Panc1 (cell line): ENCODE measurements around the gene ACSBG1. TPM values are rescaled to one million over a fixed set of nuclear protein-coding genes. Genes with fewer than 3 reads are reported as not detected.

Experiments
- ATAC-seq: fragments of 200-7000 bp; cut with Tn5 transposase; 2 replicates; pipeline ENCODE4 v1.9.1; 2020; ENCODE audit warnings: mild to moderate bottlenecking, moderate library complexity
- BruUV-seq: library from RNA; stranded (reverse); fragments of 400-500 nt; replicated peaks from 2 replicates; lab custom pipeline; 2021; lab: Mats Ljungman, UMichigan
- CTCF ChIA-PET: fragments of 300-600 bp; sonication (Branson Sonifier 250); formaldehyde crosslinking; loops from one replicate; lab custom pipeline; 2022; ENCODE audit warnings: antibody characterized with exemption; lab: Charles Lee
- POLR2A ChIA-PET: fragments of 300-600 bp; sonication (Branson Sonifier 250); formaldehyde crosslinking; loops from one replicate; lab custom pipeline; 2022; ENCODE audit warnings: antibody characterized with exemption; lab: Charles Lee
- DNase-seq: peaks from one replicate; pipeline ENCODE4 v3.0.0-alpha.2; 2010; ENCODE audit warnings: low read depth, low spot score
- H3K27ac ChIP-seq: 2 replicates; pipeline ENCODE4 v1.5.1; 2011; ENCODE audit warnings: mild to moderate bottlenecking, low read length, inconsistent platforms
- H3K27me3 ChIP-seq: fragments of 200-500 bp; sonication (Bioruptor generic); 2 replicates; pipeline ENCODE4 v1.6.0; 2014; ENCODE audit warnings: low read length, inconsistent platforms; ENCODE audit not compliant: control insufficient read depth, insufficient read depth
- H3K36me3 ChIP-seq: fragments of 200-500 bp; sonication (Bioruptor generic); 2 replicates; pipeline ENCODE4 v1.5.1; 2014; ENCODE audit warnings: inconsistent platforms, mild to moderate bottlenecking, low read length, moderate library complexity; ENCODE audit not compliant: control insufficient read depth, insufficient read depth
- H3K4me1 ChIP-seq: 2 replicates; pipeline ENCODE4 v1.5.1; 2011; ENCODE audit warnings: inconsistent platforms, mild to moderate bottlenecking, low read length, moderate library complexity; ENCODE audit not compliant: control insufficient read depth, insufficient read depth
- H3K4me3 ChIP-seq, 2 experiments: 2 replicates each; pipeline ENCODE4 v1.5.1; 2011 to 2012; ENCODE audit warnings: low read depth in 2 of 2, low read length in 2 of 2, mild to moderate bottlenecking in 2 of 2, inconsistent platforms in 1 of 2, moderate library complexity in 1 of 2
- H3K9me3 ChIP-seq: fragments of 200-500 bp; sonication (Bioruptor generic); 2 replicates; pipeline ENCODE4 v1.5.1; 2014; ENCODE audit warnings: low read depth, mild to moderate bottlenecking, inconsistent platforms, low read length, moderate library complexity; ENCODE audit not compliant: control insufficient read depth, insufficient read depth
- POLR2AphosphoS5 ChIP-seq: IDR thresholded peaks from 2 replicates; pipeline ENCODE4 v1.6.1; 2012; ENCODE audit warnings: mild to moderate bottlenecking, low read depth, low read length, moderate library complexity
- SIN3A ChIP-seq: IDR thresholded peaks from 2 replicates; pipeline ENCODE4 v1.6.1; 2012; ENCODE audit warnings: low read depth, mild to moderate bottlenecking, low read length, moderate library complexity, borderline replicate concordance; ENCODE audit not compliant: insufficient read depth
- TCF7L2 ChIP-seq: IDR thresholded peaks from 2 replicates; pipeline ENCODE4 v1.6.1; 2011; ENCODE audit warnings: mild to moderate bottlenecking, low read depth, low read length, inconsistent platforms
- in situ Hi-C: cut with HindIII; loops from 2 replicates; pipeline ENCODE4 v1.10.0; 2016; ENCODE audit warnings: low sequenced_read_pairs, low pct_unique_long_range_greater_than_20kb
- intact Hi-C: fragments of 100-400 bp; cut with micrococcal nuclease; formaldehyde crosslinking; loops from one replicate; pipeline ENCODE4 v1.10.0; 2022; ENCODE audit not compliant: unreplicated experiment
- total RNA-seq: library from RNA; stranded (reverse); gene quantifications from one replicate; pipeline ENCODE4 v1.2.1, GENCODE V29; 2021; ENCODE audit not compliant: unreplicated experiment
- TF ChIP-seq, protein P1 (sequence below), 2 experiments: IDR thresholded peaks; 2 replicates each; pipeline ENCODE4 v1.6.1; 2011 to 2012; ENCODE audit warnings: low read depth in 2 of 2, control low read depth in 1 of 2, low read length in 1 of 2, mild to moderate bottlenecking in 1 of 2, moderate library complexity in 1 of 2; ENCODE audit not compliant: insufficient read depth in 1 of 2
- TF ChIP-seq, protein P2 (sequence below): fragments of 450-650 bp; IDR thresholded peaks from 2 replicates; pipeline ENCODE4 v1.5.1; 2017; ENCODE audit warnings: mild to moderate bottlenecking

The ACSBG1 gene
- total RNA-seq, 1 experiment from 2014 or later = 0.31 TPM

DNA sequence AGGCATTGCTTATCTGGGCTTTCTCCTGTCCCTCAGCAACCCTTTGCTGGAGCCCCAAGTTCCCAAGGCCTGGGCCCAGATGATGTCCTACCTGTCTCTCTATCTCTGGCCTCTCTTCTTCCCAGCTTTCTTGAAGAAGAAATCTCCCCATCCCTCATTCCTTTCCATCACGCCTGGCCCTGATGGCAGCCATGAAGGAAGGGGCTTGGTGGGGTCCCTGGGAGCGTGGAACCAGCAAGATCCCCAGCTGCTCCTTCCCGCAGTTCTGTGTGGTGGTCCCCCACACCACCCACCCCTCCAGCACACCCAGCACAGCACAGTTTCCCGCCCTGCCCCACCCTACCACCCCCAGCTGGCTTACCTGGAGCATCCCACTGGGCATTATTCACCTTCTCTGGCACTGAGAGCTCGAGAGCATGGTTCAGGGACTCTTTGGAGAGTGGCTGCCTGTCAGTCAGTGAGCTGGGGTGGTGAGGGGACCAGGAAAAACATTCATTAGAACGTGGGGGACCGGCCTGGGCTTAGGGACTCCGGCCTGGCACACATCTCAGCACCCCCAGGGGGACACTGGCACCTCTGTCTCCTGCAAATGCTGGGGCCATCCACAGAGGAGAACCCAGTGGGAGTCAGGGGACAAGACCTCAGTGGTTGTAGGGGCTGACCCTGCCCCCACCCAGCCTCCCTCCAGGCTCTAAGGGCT lies 26.6 kb downstream of the ACSBG1 start:
- Histone ChIP-seq H3K27ac (no peak overlapping the region; the same call in 1 of the 2 replicates), H3K4me1 (peaks cover 46% of the 10 kb centered on the region), H3K36me3 (no peaks in the 10 kb centered on the region), H3K4me3 (no peak overlapping the region), H3K9me3 (no peaks in the 10 kb centered on the region), H3K27me3 (no peaks in the 10 kb centered on the region)
- BruUV-seq = no TSS peak
- TF ChIP-seq, protein P1, sequence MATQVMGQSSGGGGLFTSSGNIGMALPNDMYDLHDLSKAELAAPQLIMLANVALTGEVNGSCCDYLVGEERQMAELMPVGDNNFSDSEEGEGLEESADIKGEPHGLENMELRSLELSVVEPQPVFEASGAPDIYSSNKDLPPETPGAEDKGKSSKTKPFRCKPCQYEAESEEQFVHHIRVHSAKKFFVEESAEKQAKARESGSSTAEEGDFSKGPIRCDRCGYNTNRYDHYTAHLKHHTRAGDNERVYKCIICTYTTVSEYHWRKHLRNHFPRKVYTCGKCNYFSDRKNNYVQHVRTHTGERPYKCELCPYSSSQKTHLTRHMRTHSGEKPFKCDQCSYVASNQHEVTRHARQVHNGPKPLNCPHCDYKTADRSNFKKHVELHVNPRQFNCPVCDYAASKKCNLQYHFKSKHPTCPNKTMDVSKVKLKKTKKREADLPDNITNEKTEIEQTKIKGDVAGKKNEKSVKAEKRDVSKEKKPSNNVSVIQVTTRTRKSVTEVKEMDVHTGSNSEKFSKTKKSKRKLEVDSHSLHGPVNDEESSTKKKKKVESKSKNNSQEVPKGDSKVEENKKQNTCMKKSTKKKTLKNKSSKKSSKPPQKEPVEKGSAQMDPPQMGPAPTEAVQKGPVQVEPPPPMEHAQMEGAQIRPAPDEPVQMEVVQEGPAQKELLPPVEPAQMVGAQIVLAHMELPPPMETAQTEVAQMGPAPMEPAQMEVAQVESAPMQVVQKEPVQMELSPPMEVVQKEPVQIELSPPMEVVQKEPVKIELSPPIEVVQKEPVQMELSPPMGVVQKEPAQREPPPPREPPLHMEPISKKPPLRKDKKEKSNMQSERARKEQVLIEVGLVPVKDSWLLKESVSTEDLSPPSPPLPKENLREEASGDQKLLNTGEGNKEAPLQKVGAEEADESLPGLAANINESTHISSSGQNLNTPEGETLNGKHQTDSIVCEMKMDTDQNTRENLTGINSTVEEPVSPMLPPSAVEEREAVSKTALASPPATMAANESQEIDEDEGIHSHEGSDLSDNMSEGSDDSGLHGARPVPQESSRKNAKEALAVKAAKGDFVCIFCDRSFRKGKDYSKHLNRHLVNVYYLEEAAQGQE (IDR thresholded peaks at IDR 0.05; ENCODE audit: insufficient read depth in 1 of 2, low read depth in 2 of 2, low read length in 1 of 2) = no peak
- TF ChIP-seq SIN3A = no peak
- TF ChIP-seq POLR2AphosphoS5 = no peak
- TF ChIP-seq, protein P2, sequence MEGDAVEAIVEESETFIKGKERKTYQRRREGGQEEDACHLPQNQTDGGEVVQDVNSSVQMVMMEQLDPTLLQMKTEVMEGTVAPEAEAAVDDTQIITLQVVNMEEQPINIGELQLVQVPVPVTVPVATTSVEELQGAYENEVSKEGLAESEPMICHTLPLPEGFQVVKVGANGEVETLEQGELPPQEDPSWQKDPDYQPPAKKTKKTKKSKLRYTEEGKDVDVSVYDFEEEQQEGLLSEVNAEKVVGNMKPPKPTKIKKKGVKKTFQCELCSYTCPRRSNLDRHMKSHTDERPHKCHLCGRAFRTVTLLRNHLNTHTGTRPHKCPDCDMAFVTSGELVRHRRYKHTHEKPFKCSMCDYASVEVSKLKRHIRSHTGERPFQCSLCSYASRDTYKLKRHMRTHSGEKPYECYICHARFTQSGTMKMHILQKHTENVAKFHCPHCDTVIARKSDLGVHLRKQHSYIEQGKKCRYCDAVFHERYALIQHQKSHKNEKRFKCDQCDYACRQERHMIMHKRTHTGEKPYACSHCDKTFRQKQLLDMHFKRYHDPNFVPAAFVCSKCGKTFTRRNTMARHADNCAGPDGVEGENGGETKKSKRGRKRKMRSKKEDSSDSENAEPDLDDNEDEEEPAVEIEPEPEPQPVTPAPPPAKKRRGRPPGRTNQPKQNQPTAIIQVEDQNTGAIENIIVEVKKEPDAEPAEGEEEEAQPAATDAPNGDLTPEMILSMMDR = no peak
- TF ChIP-seq TCF7L2 = no peak
- no peak for DNase-seq
- in situ Hi-C loops (no loop called here), intact Hi-C loops (no loop called here)
- ATAC-seq = no peak
- CTCF ChIA-PET = interaction anchor here (1.6 kb wide), 1 partner anchor 12 kb away, joined by 10 read pairs; no protein-coding TSS in a partner anchor
- POLR2A ChIA-PET = no interaction called here

DNA sequence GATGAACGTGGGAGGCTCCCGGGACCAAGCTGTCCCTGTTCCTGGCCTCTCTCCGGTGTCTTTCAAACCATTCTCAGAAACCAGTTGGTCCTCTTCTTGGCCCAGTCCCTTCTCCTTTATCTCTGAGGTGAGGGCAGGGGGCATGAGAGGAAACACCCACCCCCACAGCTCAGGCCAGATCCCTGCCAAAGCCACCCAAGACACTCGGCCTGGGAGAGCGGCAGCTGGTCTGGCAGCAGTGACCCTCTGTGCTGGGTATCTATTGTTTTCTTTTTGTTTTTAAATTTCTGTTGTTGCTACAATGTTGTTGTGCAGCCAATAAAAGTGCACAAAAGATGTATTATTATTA lies 27.3 kb downstream of the ACSBG1 start:
- peaks cover 39% of the 10 kb centered on the region for H3K4me1 ChIP-seq
- H3K9me3 ChIP-seq = no peaks in the 10 kb centered on the region
- POLR2A ChIA-PET = no interaction called here
- no peak overlapping the region for H3K4me3 ChIP-seq
- TF ChIP-seq, protein P2 = no peak
- TF ChIP-seq, protein P1 (IDR thresholded peaks at IDR 0.05; ENCODE audit: insufficient read depth in 1 of 2, low read depth in 2 of 2, low read length in 1 of 2) = no peak
- TF ChIP-seq TCF7L2 (no peak), SIN3A (no peak), POLR2AphosphoS5 (no peak)
- in situ Hi-C loops (no loop called here), intact Hi-C loops (no loop called here)
- H3K27ac ChIP-seq = no peak overlapping the region
- no peaks in the 10 kb centered on the region for H3K36me3 ChIP-seq
- no peak for DNase-seq
- ATAC-seq = 0 out of 2 replicates have a peak, but pooled peaks have one; percentile 8
- no TSS peak for BruUV-seq
- H3K27me3 ChIP-seq = no peaks in the 10 kb centered on the region
- CTCF ChIA-PET = interaction anchor here (1.6 kb wide), 1 partner anchor 12 kb away, joined by 10 read pairs; no protein-coding TSS in a partner anchor
